ENCODE results near the gene PLA2G3. TPM values are rescaled to one million over a fixed set of nuclear protein-coding genes. Genes with fewer than 3 reads are reported as not detected.

PLA2G3 gene
- total and polyA plus RNA-seq, 2 of the 13 experiments (the other 11 are each of a cell fraction or from before 2014, with no cell fraction given) = 0.12 to 0.42 TPM

- TF ChIP-seq, protein P1, sequence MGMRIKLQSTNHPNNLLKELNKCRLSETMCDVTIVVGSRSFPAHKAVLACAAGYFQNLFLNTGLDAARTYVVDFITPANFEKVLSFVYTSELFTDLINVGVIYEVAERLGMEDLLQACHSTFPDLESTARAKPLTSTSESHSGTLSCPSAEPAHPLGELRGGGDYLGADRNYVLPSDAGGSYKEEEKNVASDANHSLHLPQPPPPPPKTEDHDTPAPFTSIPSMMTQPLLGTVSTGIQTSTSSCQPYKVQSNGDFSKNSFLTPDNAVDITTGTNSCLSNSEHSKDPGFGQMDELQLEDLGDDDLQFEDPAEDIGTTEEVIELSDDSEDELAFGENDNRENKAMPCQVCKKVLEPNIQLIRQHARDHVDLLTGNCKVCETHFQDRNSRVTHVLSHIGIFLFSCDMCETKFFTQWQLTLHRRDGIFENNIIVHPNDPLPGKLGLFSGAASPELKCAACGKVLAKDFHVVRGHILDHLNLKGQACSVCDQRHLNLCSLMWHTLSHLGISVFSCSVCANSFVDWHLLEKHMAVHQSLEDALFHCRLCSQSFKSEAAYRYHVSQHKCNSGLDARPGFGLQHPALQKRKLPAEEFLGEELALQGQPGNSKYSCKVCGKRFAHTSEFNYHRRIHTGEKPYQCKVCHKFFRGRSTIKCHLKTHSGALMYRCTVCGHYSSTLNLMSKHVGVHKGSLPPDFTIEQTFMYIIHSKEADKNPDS (CRISPR knock-in tag; IDR thresholded peaks at IDR 0.05) = no peak
- TF ChIP-seq ZNF546 (CRISPR knock-in tag; conservative IDR thresholded peaks at IDR 0.05) (no peak), TARDBP (CRISPR knock-in tag; IDR thresholded peaks at IDR 0.05) (no peak), SCMH1 (CRISPR knock-in tag; IDR thresholded peaks at IDR 0.05; ENCODE audit: borderline replicate concordance) (no peak), IRF9 (CRISPR knock-in tag; IDR thresholded peaks at IDR 0.05; ENCODE audit: borderline replicate concordance) (no peak), ZNF800 (CRISPR knock-in tag; IDR thresholded peaks at IDR 0.05) (no peak), GRHL1 (CRISPR knock-in tag; conservative IDR thresholded peaks at IDR 0.05) (no peak)
- TF ChIP-seq, protein P2, sequence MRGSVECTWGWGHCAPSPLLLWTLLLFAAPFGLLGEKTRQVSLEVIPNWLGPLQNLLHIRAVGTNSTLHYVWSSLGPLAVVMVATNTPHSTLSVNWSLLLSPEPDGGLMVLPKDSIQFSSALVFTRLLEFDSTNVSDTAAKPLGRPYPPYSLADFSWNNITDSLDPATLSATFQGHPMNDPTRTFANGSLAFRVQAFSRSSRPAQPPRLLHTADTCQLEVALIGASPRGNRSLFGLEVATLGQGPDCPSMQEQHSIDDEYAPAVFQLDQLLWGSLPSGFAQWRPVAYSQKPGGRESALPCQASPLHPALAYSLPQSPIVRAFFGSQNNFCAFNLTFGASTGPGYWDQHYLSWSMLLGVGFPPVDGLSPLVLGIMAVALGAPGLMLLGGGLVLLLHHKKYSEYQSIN (CRISPR knock-in tag; IDR thresholded peaks at IDR 0.05; ENCODE audit: borderline replicate concordance) = no peak
- TF ChIP-seq, protein P3, sequence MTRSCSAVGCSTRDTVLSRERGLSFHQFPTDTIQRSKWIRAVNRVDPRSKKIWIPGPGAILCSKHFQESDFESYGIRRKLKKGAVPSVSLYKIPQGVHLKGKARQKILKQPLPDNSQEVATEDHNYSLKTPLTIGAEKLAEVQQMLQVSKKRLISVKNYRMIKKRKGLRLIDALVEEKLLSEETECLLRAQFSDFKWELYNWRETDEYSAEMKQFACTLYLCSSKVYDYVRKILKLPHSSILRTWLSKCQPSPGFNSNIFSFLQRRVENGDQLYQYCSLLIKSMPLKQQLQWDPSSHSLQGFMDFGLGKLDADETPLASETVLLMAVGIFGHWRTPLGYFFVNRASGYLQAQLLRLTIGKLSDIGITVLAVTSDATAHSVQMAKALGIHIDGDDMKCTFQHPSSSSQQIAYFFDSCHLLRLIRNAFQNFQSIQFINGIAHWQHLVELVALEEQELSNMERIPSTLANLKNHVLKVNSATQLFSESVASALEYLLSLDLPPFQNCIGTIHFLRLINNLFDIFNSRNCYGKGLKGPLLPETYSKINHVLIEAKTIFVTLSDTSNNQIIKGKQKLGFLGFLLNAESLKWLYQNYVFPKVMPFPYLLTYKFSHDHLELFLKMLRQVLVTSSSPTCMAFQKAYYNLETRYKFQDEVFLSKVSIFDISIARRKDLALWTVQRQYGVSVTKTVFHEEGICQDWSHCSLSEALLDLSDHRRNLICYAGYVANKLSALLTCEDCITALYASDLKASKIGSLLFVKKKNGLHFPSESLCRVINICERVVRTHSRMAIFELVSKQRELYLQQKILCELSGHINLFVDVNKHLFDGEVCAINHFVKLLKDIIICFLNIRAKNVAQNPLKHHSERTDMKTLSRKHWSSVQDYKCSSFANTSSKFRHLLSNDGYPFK (CRISPR knock-in tag; IDR thresholded peaks at IDR 0.05; ENCODE audit: borderline replicate concordance) = no peak
- TF ChIP-seq, protein P4, sequence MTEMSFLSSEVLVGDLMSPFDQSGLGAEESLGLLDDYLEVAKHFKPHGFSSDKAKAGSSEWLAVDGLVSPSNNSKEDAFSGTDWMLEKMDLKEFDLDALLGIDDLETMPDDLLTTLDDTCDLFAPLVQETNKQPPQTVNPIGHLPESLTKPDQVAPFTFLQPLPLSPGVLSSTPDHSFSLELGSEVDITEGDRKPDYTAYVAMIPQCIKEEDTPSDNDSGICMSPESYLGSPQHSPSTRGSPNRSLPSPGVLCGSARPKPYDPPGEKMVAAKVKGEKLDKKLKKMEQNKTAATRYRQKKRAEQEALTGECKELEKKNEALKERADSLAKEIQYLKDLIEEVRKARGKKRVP (CRISPR knock-in tag; IDR thresholded peaks at IDR 0.05) = no peak
Measured at GRCh38 chr22:31124811-31125465, 15.4 kb downstream of the PLA2G3 start (continued).
